ENCODE data around the gene SSBP3.

DNA sequence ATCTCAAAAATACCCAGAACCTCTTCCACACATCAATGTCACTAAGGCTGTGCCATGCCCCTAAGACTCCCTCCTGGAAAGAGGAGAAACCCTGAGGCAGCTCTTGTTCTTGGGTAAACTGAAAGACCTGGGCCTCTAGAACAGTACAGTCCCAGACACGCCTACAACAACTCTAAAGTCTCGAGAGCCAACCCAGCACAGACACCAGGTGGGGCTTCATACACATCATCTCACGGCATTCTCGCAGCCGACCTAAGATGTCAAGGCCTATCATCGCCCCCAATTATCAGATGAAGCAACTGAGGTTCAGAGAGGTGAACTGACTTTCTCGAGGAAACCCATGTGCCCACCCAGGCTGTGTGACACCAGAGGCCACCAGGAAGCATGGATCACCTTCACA lies 135.7 kb downstream of the SSBP3 start:
- no peak for TF ChIP-seq CHD2 (IDR thresholded peaks at IDR 0.05; ENCODE audit: low read length, partially characterized antibody)
- no peak for TF ChIP-seq POLR2AphosphoS5 (IDR thresholded peaks at IDR 0.05; ENCODE audit: low read depth, low read length)
